HuH-7.5 (cell line): ENCODE data around the gene MAP3K2.

ENCODE experiments used
- DNase-seq: peaks from one replicate; pipeline ENCODE4 v3.0.0; 2011; ENCODE audit warnings: low spot score

Gene MAP3K2

GRCh38 chr2:127288274-127288673 lies 99.5 kb downstream of the MAP3K2 start:
- no peak for DNase-seq

DNA sequence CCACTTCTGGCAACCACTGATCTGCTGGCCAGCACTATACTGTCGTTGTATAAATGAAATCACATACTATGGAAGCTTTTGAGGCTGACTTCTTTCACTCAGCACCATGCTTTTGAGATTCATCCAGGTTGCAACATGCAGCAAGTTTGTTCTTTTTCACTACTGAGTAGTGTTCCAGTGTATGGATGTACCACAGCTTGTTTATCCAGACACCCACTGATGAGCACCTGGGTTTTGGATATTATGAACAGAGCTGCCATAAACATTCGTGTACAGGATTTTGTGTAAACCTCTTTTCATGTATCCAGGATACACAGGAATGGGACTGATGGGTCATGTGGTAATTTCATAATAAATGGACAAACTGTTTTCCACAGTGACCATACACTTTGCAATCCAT lies 104.5 kb downstream of the MAP3K2 start:
- no peak for DNase-seq

- DNase-seq, result no peak
These were observed 107.1 kb downstream of the MAP3K2 start for GRCh38 chr2:127280693-127281092.

- DNase-seq, result no peak
These were observed 108.0 kb downstream of the MAP3K2 start for GRCh38 chr2:127279781-127280180.

DNA sequence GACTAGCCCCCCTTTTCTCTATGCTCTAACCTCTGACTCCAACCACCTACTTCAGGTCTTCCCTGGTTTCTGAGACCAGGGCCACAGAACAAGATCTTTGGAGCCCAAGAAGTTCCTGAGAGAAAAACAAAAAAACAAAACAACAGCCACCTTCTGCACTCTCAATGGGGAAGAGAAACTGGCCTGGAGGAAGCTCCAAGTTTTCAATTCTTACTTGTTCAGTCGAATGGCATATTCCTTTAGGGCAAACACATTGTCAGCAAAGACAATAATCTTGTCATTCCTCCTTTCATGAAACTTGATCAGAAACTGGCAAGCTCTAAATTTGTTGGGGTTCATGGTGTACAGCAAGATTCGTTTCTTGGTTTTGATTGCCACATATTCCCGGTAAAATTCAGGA lies 108.8 kb downstream of the MAP3K2 start:
- no peak for DNase-seq

DNA sequence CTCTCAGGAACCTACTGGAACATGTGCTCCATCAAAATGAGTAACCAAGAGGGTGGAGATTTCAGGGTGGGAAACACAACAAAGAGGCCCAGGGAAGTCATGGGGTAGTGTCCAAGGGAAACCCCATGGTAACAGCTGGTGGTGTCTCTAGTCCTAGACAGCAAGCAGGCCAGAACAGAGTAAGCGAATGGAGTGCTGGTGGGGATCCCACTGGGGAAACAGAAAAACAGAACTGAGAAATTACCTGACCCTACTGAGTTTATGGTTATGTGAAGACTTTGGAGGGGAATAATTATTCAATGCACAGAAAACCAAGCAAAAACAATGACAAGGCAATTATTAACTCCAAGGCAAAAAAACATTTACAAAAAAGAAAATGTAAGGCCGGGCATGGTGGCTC lies 110.7 kb downstream of the MAP3K2 start:
- no peak for DNase-seq

GRCh38 chr2:127275789-127276188 lies 112.0 kb downstream of the MAP3K2 start:
- no peak for DNase-seq

GRCh38 chr2:127275356-127275755 lies 112.4 kb downstream of the MAP3K2 start:
- DNase-seq, result no peak

- DNase-seq, result no peak
These were observed 117.1 kb downstream of the MAP3K2 start for GRCh38 chr2:127270663-127271062.

DNA sequence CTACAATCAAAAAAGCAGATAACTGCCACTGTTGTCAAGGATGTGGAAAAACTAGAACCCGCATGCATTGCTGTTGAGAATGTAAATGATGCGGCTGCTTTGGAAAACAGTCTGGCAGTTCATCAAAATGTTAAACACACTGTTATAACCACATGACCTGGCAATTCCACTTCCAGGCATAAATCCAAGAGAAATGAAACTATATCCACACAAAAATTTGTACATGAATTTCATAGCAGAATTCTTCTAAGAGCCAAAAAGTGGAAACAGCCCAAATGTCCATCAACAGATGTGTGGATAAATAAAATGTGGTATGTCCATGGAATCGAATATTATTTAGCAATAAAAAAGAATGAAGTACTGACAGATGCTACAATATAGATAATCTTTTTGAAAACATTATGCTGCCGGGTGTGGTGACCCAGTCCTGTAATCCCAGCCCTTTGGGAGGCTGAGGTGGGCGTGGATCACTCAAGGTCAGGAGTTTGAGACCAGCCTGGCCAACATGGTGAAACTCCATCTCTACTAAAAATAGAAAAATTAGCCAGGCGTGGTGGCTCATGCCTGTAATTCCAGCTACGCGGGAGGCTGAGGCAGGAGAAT lies 125.9 kb downstream of the MAP3K2 start:
- DNase-seq, result no peak

GRCh38 chr2:127259355-127259754 lies 128.4 kb downstream of the MAP3K2 start:
- no peak for DNase-seq

DNA sequence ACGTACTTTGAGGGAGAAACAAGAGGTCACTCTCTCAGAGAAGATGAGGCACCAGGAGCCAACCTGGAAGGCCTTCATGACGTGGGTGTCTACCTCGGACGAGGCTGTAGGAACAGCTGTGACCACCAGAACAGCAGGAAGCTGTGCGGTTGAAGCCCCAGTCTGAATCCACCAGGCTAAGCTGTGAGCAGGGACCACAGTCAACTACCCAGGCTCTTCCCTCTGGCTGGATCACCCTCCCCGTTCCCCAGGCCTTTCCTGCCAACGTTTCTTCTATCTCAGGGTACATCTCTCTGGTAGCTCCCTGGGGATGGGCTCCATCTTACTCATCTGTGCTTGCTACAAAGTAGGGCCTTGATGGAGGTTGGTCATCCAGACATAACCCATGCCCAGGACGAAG lies 130.9 kb downstream of the MAP3K2 start:
- DNase-seq, result no peak

- DNase-seq, result no peak
These were observed 131.4 kb downstream of the MAP3K2 start for GRCh38 chr2:127256381-127256780.

DNA sequence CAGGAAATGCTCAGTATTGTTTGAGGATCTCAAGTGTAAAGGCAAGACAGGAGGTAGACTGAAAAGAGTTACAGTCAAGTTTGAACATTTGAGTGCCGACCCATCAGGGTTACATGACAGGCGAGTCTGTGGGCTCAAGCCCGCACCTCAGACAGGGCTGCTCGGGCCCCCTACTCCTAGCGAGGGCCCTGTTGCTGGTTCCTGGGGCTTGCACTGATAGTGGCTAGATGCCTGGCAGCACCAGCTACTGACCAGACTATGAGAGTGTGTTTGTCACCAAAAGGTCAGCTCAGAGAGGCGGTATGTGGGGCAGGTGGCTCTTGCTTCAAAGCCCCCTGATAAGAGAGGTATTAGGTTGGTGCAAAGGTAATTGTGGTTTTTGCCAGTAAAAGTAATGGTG lies 132.1 kb downstream of the MAP3K2 start:
- DNase-seq, result no peak

DNA sequence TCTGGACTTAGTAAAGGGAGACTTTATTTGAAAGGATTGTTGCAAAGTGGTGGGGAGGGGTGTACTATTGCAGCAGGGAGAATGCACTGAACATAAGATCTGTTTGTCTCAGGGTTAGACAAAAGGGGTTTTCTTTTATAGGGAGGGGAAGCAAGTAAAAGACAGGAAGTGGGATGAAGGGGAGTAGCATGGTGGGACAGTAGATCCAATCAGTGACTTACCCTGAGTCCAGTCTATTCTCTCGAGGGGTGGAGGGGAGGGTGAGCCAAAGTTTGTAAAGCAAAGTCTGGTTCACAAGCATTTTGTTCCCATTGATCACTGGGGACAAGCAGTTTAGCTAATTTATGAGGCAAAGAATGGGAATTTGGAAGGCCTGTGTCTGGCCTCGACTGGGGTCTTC lies 132.6 kb downstream of the MAP3K2 start:
- no peak for DNase-seq

GRCh38 chr2:127254386-127254981 lies 133.3 kb downstream of the MAP3K2 start:
- DNase-seq, result no peak
